WTC11 (cell line): ENCODE data around the gene UHMK1. TPM values are rescaled to one million over a fixed set of nuclear protein-coding genes. Genes with fewer than 3 reads are reported as not detected.

Experiments used
- AR ChIP-seq: fragments of 250-450 bp; sonication (Bioruptor Pico); IDR thresholded peaks from 2 replicates; pipeline ENCODE4 v1.9.0; 2021; ENCODE audit warnings: mild to moderate bottlenecking
- ATF2 ChIP-seq: sonication (generic); formaldehyde crosslinking; IDR thresholded peaks from 2 replicates; pipeline ENCODE4 v1.8.1; 2022; ENCODE audit warnings: low read depth, missing genetic modification reagents, borderline replicate concordance
- CBFB ChIP-seq: sonication (generic); formaldehyde crosslinking; IDR thresholded peaks from 2 replicates; pipeline ENCODE4 v1.8.1; 2022; ENCODE audit warnings: mild to moderate bottlenecking, low read depth, missing genetic modification reagents
- ESRRA ChIP-seq: sonication (generic); formaldehyde crosslinking; IDR thresholded peaks from 2 replicates; pipeline ENCODE4 v1.8.1; 2022; ENCODE audit warnings: mild to moderate bottlenecking, missing genetic modification reagents, borderline replicate concordance
- FOXJ3 ChIP-seq: sonication (generic); formaldehyde crosslinking; IDR thresholded peaks from 2 replicates; pipeline ENCODE4 v1.9.0; 2021; ENCODE audit warnings: missing genetic modification reagents, mild to moderate bottlenecking, borderline replicate concordance
- HMGXB4 ChIP-seq: sonication (generic); formaldehyde crosslinking; IDR thresholded peaks from 2 replicates; pipeline ENCODE4 v1.8.1; 2023; ENCODE audit warnings: mild to moderate bottlenecking, moderate library complexity, missing genetic modification reagents
- MXD4 ChIP-seq: fragments of 250-450 bp; sonication (Bioruptor Pico); IDR thresholded peaks from 2 replicates; pipeline ENCODE4 v1.8.0; 2021; ENCODE audit warnings: mild to moderate bottlenecking, moderate library complexity, borderline replicate concordance
- PRDM15 ChIP-seq: sonication (generic); formaldehyde crosslinking; IDR thresholded peaks from 2 replicates; pipeline ENCODE4 v1.8.0; 2022; ENCODE audit warnings: missing genetic modification reagents
- RELA ChIP-seq: sonication (generic); formaldehyde crosslinking; IDR thresholded peaks from 2 replicates; pipeline ENCODE4 v1.8.1; 2022; ENCODE audit warnings: missing genetic modification reagents, mild to moderate bottlenecking, borderline replicate concordance
- STAT6 ChIP-seq: sonication (generic); formaldehyde crosslinking; conservative IDR thresholded peaks from 2 replicates; pipeline ENCODE4 v1.8.1; 2023; ENCODE audit warnings: mild to moderate bottlenecking, low read depth, missing genetic modification reagents, moderate library complexity
- TP53 ChIP-seq: sonication (generic); formaldehyde crosslinking; IDR thresholded peaks from 2 replicates; pipeline ENCODE4 v1.8.1; 2023; ENCODE audit warnings: mild to moderate bottlenecking, missing genetic modification reagents
- ZBTB43 ChIP-seq: sonication (generic); formaldehyde crosslinking; IDR thresholded peaks from 2 replicates; pipeline ENCODE4 v1.8.1; 2023; ENCODE audit warnings: mild to moderate bottlenecking, missing genetic modification reagents
- ZNF219 ChIP-seq: sonication (generic); formaldehyde crosslinking; IDR thresholded peaks from 2 replicates; pipeline ENCODE4 v1.8.0; 2023; ENCODE audit warnings: missing genetic modification reagents, mild to moderate bottlenecking, borderline replicate concordance
- total RNA-seq: library from RNA; stranded (reverse); gene quantifications from 3 replicates; pipeline ENCODE4 v1.2.3, GENCODE V29; 2021

The UHMK1 gene
- total RNA-seq, 1 experiment from 2014 or later, result 20.0 TPM

DNA sequence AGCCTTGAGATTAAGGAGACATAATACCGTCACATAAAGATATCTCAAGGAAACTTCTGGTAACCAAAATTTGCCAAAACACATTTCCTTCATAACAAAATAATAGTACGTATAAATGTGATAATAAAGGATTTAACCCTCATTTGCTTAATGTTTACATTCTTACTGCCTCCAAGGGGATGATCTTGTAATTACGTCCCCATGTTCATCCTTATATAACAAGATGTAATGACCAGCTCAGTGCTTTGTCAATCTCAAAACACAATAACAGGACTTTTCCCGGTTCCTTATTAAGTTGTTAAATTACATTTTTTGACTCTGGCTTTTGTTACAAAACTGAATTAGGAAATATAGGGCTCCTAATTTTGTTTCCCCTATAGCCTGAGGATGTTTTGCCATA, 41.3 kb upstream of the UHMK1 start (continued):
- TF ChIP-seq STAT6, result no peak
- TF ChIP-seq CBFB (CRISPR knock-in tag), result no peak
- no peak for TF ChIP-seq ZBTB43 (CRISPR knock-in tag)
- no peak for TF ChIP-seq PRDM15 (CRISPR knock-in tag)
- no peak for TF ChIP-seq ZNF219 (CRISPR knock-in tag)
- TF ChIP-seq TP53, result no peak
- TF ChIP-seq MXD4 (CRISPR knock-in tag), result no peak
- TF ChIP-seq ATF2 (CRISPR knock-in tag), result no peak
- TF ChIP-seq FOXJ3 (CRISPR knock-in tag), result no peak
- TF ChIP-seq RELA (CRISPR knock-in tag), result no peak
- no peak for TF ChIP-seq ESRRA
- no peak for TF ChIP-seq HMGXB4 (CRISPR knock-in tag)
- TF ChIP-seq AR (CRISPR knock-in tag), result no peak
